GM12878 (cell line): ENCODE data around the gene DUSP22. TPM values are rescaled to one million over a fixed set of nuclear protein-coding genes. Genes with fewer than 3 reads are reported as not detected.

Source experiments
- ATAC-seq: fragments of 200-7000 bp; cut with Tn5 transposase; 3 replicates; pipeline ENCODE4 v1.9.1; 2020; ENCODE audit warnings: mild to moderate bottlenecking, moderate library complexity
- BruUV-seq: library from RNA; stranded (reverse); fragments of 400-500 nt; replicated peaks from 2 replicates; lab custom pipeline; 2021; lab: Mats Ljungman, UMichigan
- CTCF ChIA-PET: fragments of 300-600 bp; sonication (Branson Sonifier 250); formaldehyde crosslinking; extraction: SDS; loops from one replicate; lab custom pipeline; 2021; ENCODE audit warnings: inconsistent platforms; lab: Yijun Ruan, JAX
- POLR2A ChIA-PET: fragments of 350-600 bp; formaldehyde crosslinking; extraction: SDS; loops from one replicate; lab custom pipeline; 2021; ENCODE audit warnings: inconsistent platforms; lab: Charles Lee
- RAD21 ChIA-PET: fragments of 300-600 bp; sonication (Branson Sonifier 250); formaldehyde crosslinking; loops from one replicate; lab custom pipeline; 2023; ENCODE audit warnings: antibody characterized with exemption; ENCODE audit not compliant: unreplicated experiment; lab: Charles Lee
- SMC1A ChIA-PET: fragments of 300-600 bp; sonication (Branson Sonifier 250); formaldehyde crosslinking; loops from one replicate; lab custom pipeline; 2023; ENCODE audit not compliant: unreplicated experiment, uncharacterized antibody; lab: Charles Lee
- DNase-seq: peaks from one replicate; pipeline ENCODE4 v3.0.0-alpha.2; 2011; ENCODE audit warnings: low read depth, low spot score
- FAIRE-seq: peaks from 3 replicates; lab custom pipeline; 2011; peaks lifted over from hg19 to GRCh38; lab: Jason Lieb, UNC
- H2AFZ ChIP-seq: 2 replicates; pipeline ENCODE4 v1.6.0; 2011; ENCODE audit warnings: low read depth, low read length, control low read depth; ENCODE audit not compliant: control insufficient read depth
- H3K27ac ChIP-seq: 2 replicates; pipeline ENCODE4 v1.5.1; 2011; ENCODE audit warnings: control low read depth; ENCODE audit not compliant: control insufficient read depth, insufficient read depth
- H3K27me3 ChIP-seq, 2 experiments: replicated peaks in 1 of 2; 2 replicates each; pipeline versions ENCODE4 v1.6.0 to v1.6.1; 2011; ENCODE audit warnings: low read length in 1 of 2; ENCODE audit not compliant: control insufficient read depth in 2 of 2, insufficient read depth in 2 of 2
- H3K36me3 ChIP-seq, 2 experiments: 2 replicates each; pipeline ENCODE4 v1.5.1; 2011; ENCODE audit warnings: low read length in 1 of 2; ENCODE audit not compliant: control insufficient read depth in 2 of 2, insufficient read depth in 2 of 2
- H3K4me1 ChIP-seq: 2 replicates; pipeline ENCODE4 v1.6.1; 2011; ENCODE audit warnings: mild to moderate bottlenecking, low read length, moderate library complexity, mixed read lengths; ENCODE audit not compliant: control insufficient read depth, insufficient read depth
- H3K4me2 ChIP-seq: 2 replicates; pipeline ENCODE4 v1.6.0; 2011; ENCODE audit warnings: control low read depth; ENCODE audit not compliant: control insufficient read depth, insufficient read depth
- H3K4me3 ChIP-seq: fragments of 200-600 bp; sonication (generic); 2 replicates; pipeline ENCODE4 v1.5.1; 2016
- H3K79me2 ChIP-seq: 2 replicates; pipeline ENCODE4 v1.6.0; 2011; ENCODE audit warnings: low read length; ENCODE audit not compliant: control insufficient read depth, insufficient read depth
- H3K9ac ChIP-seq: 2 replicates; pipeline ENCODE4 v1.8.0; 2011; ENCODE audit warnings: low read length, control low read depth, mixed read lengths; ENCODE audit not compliant: control insufficient read depth, insufficient read depth
- H3K9me3 ChIP-seq: replicated peaks from 3 replicates; pipeline ENCODE4 v1.5.1; 2011; ENCODE audit warnings: mild to moderate bottlenecking, low read length; ENCODE audit not compliant: control insufficient read depth, insufficient read depth
- H4K20me1 ChIP-seq: 2 replicates; pipeline ENCODE4 v1.6.0; 2011; ENCODE audit not compliant: control insufficient read depth, insufficient read depth
- HDAC6 ChIP-seq: fragments of 200-600 bp; sonication (generic); IDR thresholded peaks from one replicate; pipeline ENCODE4 v1.8.0; 2017; ENCODE audit warnings: antibody characterized with exemption; ENCODE audit not compliant: unreplicated experiment
- HDGF ChIP-seq: fragments of 450-650 bp; IDR thresholded peaks from 2 replicates; pipeline ENCODE4 v1.6.1; 2016; ENCODE audit warnings: antibody characterized with exemption
- NFYB ChIP-seq: IDR thresholded peaks from 2 replicates; pipeline ENCODE4 v1.6.1; 2011; ENCODE audit warnings: low read depth, mild to moderate bottlenecking, low read length, improper control_type of control experiment, moderate library complexity; ENCODE audit not compliant: insufficient read depth
- POU2F2 ChIP-seq: IDR thresholded peaks from 3 replicates; pipeline ENCODE4 v1.6.1; 2011; ENCODE audit warnings: low read depth, mild to moderate bottlenecking, low read length, borderline replicate concordance
- ZNF24 ChIP-seq: fragments of 450-650 bp; IDR thresholded peaks from 2 replicates; pipeline ENCODE4 v1.6.1; 2017; ENCODE audit warnings: antibody characterized with exemption, mild to moderate bottlenecking
- ZSCAN29 ChIP-seq: fragments of 450-650 bp; IDR thresholded peaks from 2 replicates; pipeline ENCODE4 v1.6.1; 2017; ENCODE audit warnings: mild to moderate bottlenecking, moderate library complexity
- WGBS: methylation state at CpG from one replicate; pipeline ENCODE4 v1.1.6; 2016; ENCODE audit warnings: low lambda C conversion rate; ENCODE audit not compliant: insufficient replicate concordance, insufficient coverage; ENCODE audit errors: missing lambda C conversion rate; 5-methylcytosine and 5-hydroxymethylcytosine counted together
- in situ Hi-C: fragments of 300-500 bp; cut with MboI; formaldehyde crosslinking; loops from 9 replicates; pipeline ENCODE4 v1.14.3; 2018; ENCODE audit warnings: mixed read lengths
- intact Hi-C: fragments of 100-400 bp; cut with micrococcal nuclease; formaldehyde crosslinking; loops from one replicate; pipeline ENCODE4 v1.14.2; 2022; ENCODE audit not compliant: unreplicated experiment
- polyA plus RNA-seq, 11 experiments: library from polyadenylated mRNA; depleted of rRNA in 4 of 11; unstranded in 6 of 11; stranded (reverse) in 5 of 11; fragments of >200 nt; fragmentation: Nextera tagmentation in 4 of 11; fragmentation: Illumina TruSeq in 1 of 11; extraction: Ambion mirVana in 4 of 11; extraction: Trizol in 1 of 11; gene quantifications; 1 replicate in 1 of 11; 2 replicates in 10 of 11; pipeline versions ENCODE4 v1.2.1 to v1.2.3, GENCODE V29; 2011 to 2016; ENCODE audit warnings: inconsistent platforms in 2 of 11, missing spikeins in 2 of 11, low read depth in 1 of 11
- total RNA-seq, 4 experiments: library from RNA; depleted of rRNA in 3 of 4; stranded (reverse); fragments of >200 nt in 3 of 4; fragmentation: Illumina TruSeq in 1 of 4; extraction: Trizol in 1 of 4; gene quantifications; 2 replicates each; pipeline versions ENCODE4 v1.2.1 to v1.2.3, GENCODE V29; 2013 to 2021
- TF ChIP-seq, protein P1 (sequence below): fragments of 150-350 bp; IDR thresholded peaks from 2 replicates; pipeline ENCODE4 v1.6.1; 2014; ENCODE audit warnings: mild to moderate bottlenecking, low read depth, low read length
- TF ChIP-seq, protein P2 (sequence below): fragments of 150-350 bp; IDR thresholded peaks from 2 replicates; pipeline ENCODE4 v1.6.1; 2016; ENCODE audit warnings: low read depth, low read length
- TF ChIP-seq, protein P3 (sequence below): IDR thresholded peaks from 2 replicates; pipeline ENCODE4 v1.6.1; 2012; ENCODE audit warnings: low read depth, low read length, improper control_type of control experiment

DUSP22 gene
- total and polyA plus RNA-seq, 10 of the 15 experiments (the other 5 are each of a cell fraction or from before 2014, with no cell fraction given), result 78.9 to 156 (median 107) TPM

GRCh38 chr6:352896-353470, 60.7 kb downstream of the DUSP22 start:
- Histone ChIP-seq H2AFZ (no peak overlapping the region), H3K4me2 (no peak overlapping the region), H3K27me3 (no peaks in the 10 kb centered on the region), H4K20me1 (no peaks in the 10 kb centered on the region), H3K27ac (no peak overlapping the region), H3K9me3 (no peaks in the 10 kb centered on the region), H3K4me3 (no peak overlapping the region), H3K9ac (no peak overlapping the region), H3K4me1 (peaks cover 47% of the 10 kb centered on the region), H3K79me2 (peaks cover 2% of the 10 kb centered on the region)
- RAD21 ChIA-PET, result interaction anchor here (0.7 to 4.9 kb wide), 5 partner anchors 10 to 30 kb away, joined by 3 to 61 read pairs (median 13); no protein-coding TSS in a partner anchor
- POLR2A ChIA-PET, result interaction anchor here (9.1 kb wide), 1 partner anchor 13 kb away, joined by 81 read pairs; no protein-coding TSS in a partner anchor
- WGBS, result 75% methylated on average over 11 of the region's 11 CpGs
- ATAC-seq, result no peak
- SMC1A ChIA-PET, result interaction anchor here (0.9 to 10.4 kb wide), 9 partner anchors 10 to 66 kb away, joined by 3 to 106 read pairs (median 5); no protein-coding TSS in a partner anchor
- no peak for FAIRE-seq
- intact Hi-C loops, result no loop called here
- CTCF ChIA-PET, result interaction anchor here (1.1 to 4.9 kb wide), 5 partner anchors 9 to 63 kb away, joined by 3 to 34 read pairs (median 3); no protein-coding TSS in a partner anchor
- no TSS peak for BruUV-seq
- no peak for DNase-seq
- 0 out of 3 replicates have a peak, but pooled peaks have one; percentile 34 for TF ChIP-seq POU2F2
- TF ChIP-seq HDGF, result no peak
- no peak for TF ChIP-seq HDAC6
- TF ChIP-seq, protein P1, sequence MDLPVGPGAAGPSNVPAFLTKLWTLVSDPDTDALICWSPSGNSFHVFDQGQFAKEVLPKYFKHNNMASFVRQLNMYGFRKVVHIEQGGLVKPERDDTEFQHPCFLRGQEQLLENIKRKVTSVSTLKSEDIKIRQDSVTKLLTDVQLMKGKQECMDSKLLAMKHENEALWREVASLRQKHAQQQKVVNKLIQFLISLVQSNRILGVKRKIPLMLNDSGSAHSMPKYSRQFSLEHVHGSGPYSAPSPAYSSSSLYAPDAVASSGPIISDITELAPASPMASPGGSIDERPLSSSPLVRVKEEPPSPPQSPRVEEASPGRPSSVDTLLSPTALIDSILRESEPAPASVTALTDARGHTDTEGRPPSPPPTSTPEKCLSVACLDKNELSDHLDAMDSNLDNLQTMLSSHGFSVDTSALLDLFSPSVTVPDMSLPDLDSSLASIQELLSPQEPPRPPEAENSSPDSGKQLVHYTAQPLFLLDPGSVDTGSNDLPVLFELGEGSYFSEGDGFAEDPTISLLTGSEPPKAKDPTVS, result no peak
- TF ChIP-seq ZSCAN29, result no peak
- TF ChIP-seq, protein P2, sequence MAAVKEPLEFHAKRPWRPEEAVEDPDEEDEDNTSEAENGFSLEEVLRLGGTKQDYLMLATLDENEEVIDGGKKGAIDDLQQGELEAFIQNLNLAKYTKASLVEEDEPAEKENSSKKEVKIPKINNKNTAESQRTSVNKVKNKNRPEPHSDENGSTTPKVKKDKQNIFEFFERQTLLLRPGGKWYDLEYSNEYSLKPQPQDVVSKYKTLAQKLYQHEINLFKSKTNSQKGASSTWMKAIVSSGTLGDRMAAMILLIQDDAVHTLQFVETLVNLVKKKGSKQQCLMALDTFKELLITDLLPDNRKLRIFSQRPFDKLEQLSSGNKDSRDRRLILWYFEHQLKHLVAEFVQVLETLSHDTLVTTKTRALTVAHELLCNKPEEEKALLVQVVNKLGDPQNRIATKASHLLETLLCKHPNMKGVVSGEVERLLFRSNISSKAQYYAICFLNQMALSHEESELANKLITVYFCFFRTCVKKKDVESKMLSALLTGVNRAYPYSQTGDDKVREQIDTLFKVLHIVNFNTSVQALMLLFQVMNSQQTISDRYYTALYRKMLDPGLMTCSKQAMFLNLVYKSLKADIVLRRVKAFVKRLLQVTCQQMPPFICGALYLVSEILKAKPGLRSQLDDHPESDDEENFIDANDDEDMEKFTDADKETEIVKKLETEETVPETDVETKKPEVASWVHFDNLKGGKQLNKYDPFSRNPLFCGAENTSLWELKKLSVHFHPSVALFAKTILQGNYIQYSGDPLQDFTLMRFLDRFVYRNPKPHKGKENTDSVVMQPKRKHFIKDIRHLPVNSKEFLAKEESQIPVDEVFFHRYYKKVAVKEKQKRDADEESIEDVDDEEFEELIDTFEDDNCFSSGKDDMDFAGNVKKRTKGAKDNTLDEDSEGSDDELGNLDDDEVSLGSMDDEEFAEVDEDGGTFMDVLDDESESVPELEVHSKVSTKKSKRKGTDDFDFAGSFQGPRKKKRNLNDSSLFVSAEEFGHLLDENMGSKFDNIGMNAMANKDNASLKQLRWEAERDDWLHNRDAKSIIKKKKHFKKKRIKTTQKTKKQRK, result no peak
- TF ChIP-seq, protein P3, sequence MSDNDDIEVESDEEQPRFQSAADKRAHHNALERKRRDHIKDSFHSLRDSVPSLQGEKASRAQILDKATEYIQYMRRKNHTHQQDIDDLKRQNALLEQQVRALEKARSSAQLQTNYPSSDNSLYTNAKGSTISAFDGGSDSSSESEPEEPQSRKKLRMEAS, result no peak
- peak; percentile 86 for TF ChIP-seq ZNF24
- TF ChIP-seq NFYB, result no peak
- TF ChIP-seq, all 136 proteins: peak for 2
- peaks cover 31% of the 10 kb centered on the region in 2 experiments for H3K36me3 ChIP-seq
- in situ Hi-C loops, result no loop called here
